Lung (tissue), 12 donors: ENCODE measurements around the gene PREPL. TPM values are rescaled to one million over a fixed set of nuclear protein-coding genes. Genes with fewer than 3 reads are reported as not detected.

ENCODE experiments used
- ATAC-seq: fragments of 200-7000 bp; cut with Tn5 transposase; one replicate; pipeline ENCODE4 v1.9.1; 2020; ENCODE audit warnings: moderate number of reproducible peaks; ENCODE audit not compliant: insufficient read depth, low FRiP score
- DNase-seq, 3 donors: peaks; one replicate each; pipeline ENCODE4 v3.0.0-alpha.2; 2013 to 2017
- H3K27ac ChIP-seq, 2 donors: one replicate each; pipeline ENCODE4 v1.5.1; 2013; ENCODE audit warnings: mild to moderate bottlenecking in 2 of 2, moderate library complexity in 2 of 2, control low read depth in 1 of 2, inconsistent platforms in 1 of 2, low read depth in 1 of 2, low read length in 1 of 2
- H3K27me3 ChIP-seq, 3 donors: one replicate each; pipeline ENCODE4 v1.5.1; 2013; ENCODE audit warnings: low read length in 2 of 3; ENCODE audit not compliant: control insufficient read depth in 3 of 3, insufficient read depth in 3 of 3
- H3K36me3 ChIP-seq, 4 donors: one replicate each; pipeline ENCODE4 v1.5.1; 2013; ENCODE audit warnings: low read length in 4 of 4, mild to moderate bottlenecking in 1 of 4, moderate library complexity in 1 of 4; ENCODE audit not compliant: control insufficient read depth in 4 of 4, insufficient read depth in 4 of 4
- H3K4me1 ChIP-seq, 5 donors: one replicate each; pipeline ENCODE4 v1.5.1; 2013; ENCODE audit warnings: low read length in 5 of 5, mild to moderate bottlenecking in 2 of 5, moderate library complexity in 1 of 5; ENCODE audit not compliant: control insufficient read depth in 5 of 5, insufficient read depth in 5 of 5
- H3K4me3 ChIP-seq: one replicate; pipeline ENCODE4 v1.5.1; 2013; ENCODE audit warnings: mild to moderate bottlenecking, control low read depth, moderate library complexity
- H3K9ac ChIP-seq, 2 donors: one replicate each; pipeline ENCODE4 v1.5.1; 2013; ENCODE audit warnings: low read length in 2 of 2, control low read depth in 1 of 2; ENCODE audit not compliant: insufficient read depth in 1 of 2
- H3K9me3 ChIP-seq, 4 donors: one replicate each; pipeline ENCODE4 v1.5.1; 2013; ENCODE audit warnings: low read length in 3 of 4, mild to moderate bottlenecking in 1 of 4, moderate library complexity in 1 of 4; ENCODE audit not compliant: control insufficient read depth in 4 of 4, insufficient read depth in 3 of 4
- WGBS, 2 donors: extraction: QIAGEN DNeasy Blood & Tissue Kit; methylation state at CpG; one replicate each; pipeline ENCODE4 v1.1.7; 2013; 5-methylcytosine and 5-hydroxymethylcytosine counted together
- polyA plus RNA-seq, 2 donors: library from polyadenylated mRNA; stranded (reverse); fragments of 200-250 nt; gene quantifications; one replicate each; pipeline ENCODE4 v1.2.1, GENCODE V29; 2013
- total RNA-seq, 2 donors: library from RNA; depleted of rRNA in 1 of 2; stranded (reverse); fragments of >200 nt in 1 of 2; gene quantifications; one replicate each; pipeline ENCODE4 v1.2.1, GENCODE V29; 2014 to 2021
- TF ChIP-seq, protein P1 (sequence below): IDR thresholded peaks from 2 replicates; pipeline ENCODE4 v1.5.1; 2012; ENCODE audit warnings: mild to moderate bottlenecking; ENCODE audit errors: control extremely low read depth, extremely low read depth
- donor health status: control.
- donor health status: control.
- donor health status: Bipolar disorder and iron deficiency.
- donor health status: healthy.
- donor health status: DM: yes; HTN: yes; CAD: no.

The PREPL gene
- total and polyA plus RNA-seq, 4 donors = 8.3 to 101 (median 28.4) TPM

GRCh38 chr2:44301111-44301510 lies 60.2 kb downstream of the PREPL start:
- Histone ChIP-seq H3K27me3 (no peaks in the 10 kb centered on the region), H3K9ac (no peak overlapping the region), H3K9me3 (peaks cover 0 to 3% (median 1%) of the 10 kb centered on the region in 4 donors), H3K27ac (no peak overlapping the region), H3K4me3 (no peak overlapping the region), H3K4me1 (peaks cover 0 to 4% (median 0%) of the 10 kb centered on the region in 5 donors), H3K36me3 (no peaks in the 10 kb centered on the region)
- TF ChIP-seq, protein P1, sequence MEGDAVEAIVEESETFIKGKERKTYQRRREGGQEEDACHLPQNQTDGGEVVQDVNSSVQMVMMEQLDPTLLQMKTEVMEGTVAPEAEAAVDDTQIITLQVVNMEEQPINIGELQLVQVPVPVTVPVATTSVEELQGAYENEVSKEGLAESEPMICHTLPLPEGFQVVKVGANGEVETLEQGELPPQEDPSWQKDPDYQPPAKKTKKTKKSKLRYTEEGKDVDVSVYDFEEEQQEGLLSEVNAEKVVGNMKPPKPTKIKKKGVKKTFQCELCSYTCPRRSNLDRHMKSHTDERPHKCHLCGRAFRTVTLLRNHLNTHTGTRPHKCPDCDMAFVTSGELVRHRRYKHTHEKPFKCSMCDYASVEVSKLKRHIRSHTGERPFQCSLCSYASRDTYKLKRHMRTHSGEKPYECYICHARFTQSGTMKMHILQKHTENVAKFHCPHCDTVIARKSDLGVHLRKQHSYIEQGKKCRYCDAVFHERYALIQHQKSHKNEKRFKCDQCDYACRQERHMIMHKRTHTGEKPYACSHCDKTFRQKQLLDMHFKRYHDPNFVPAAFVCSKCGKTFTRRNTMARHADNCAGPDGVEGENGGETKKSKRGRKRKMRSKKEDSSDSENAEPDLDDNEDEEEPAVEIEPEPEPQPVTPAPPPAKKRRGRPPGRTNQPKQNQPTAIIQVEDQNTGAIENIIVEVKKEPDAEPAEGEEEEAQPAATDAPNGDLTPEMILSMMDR = no peak
- ATAC-seq = no peak
- WGBS, 2 donors = 86 to 92% methylated on average over 5 of the region's 5 CpGs
- no peak for DNase-seq

DNA sequence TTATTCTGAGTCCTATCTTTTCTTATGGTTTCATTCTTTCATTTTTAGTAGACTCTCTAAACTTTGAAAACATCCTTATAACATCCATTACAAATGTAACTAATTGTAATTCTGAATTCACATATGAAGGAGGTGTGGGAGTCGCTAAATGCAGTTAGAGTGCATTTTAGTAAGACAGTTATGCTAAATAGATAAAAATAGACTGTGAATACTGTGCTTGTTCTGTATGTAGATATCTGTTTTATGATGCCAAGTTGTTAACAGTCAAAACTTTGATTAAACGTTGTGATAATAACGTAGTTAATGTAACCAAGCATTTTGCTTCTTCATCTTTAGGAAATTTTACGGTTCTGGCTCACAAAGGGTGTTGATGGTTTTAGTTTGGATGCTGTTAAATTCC lies 61.7 kb downstream of the PREPL start:
- 80 to 88% methylated on average over 4 of the region's 4 CpGs for WGBS, 2 donors
- Histone ChIP-seq H3K36me3 (no peaks in the 10 kb centered on the region), H3K4me3 (no peak overlapping the region), H3K27ac (no peak overlapping the region), H3K9me3 (peaks cover 0 to 3% (median 1%) of the 10 kb centered on the region in 4 donors), H3K4me1 (peaks cover 0 to 15% (median 5%) of the 10 kb centered on the region in 5 donors), H3K27me3 (no peaks in the 10 kb centered on the region), H3K9ac (no peak overlapping the region)
- no peak for ATAC-seq
- TF ChIP-seq, protein P1 = no peak
- no peak for DNase-seq

DNA sequence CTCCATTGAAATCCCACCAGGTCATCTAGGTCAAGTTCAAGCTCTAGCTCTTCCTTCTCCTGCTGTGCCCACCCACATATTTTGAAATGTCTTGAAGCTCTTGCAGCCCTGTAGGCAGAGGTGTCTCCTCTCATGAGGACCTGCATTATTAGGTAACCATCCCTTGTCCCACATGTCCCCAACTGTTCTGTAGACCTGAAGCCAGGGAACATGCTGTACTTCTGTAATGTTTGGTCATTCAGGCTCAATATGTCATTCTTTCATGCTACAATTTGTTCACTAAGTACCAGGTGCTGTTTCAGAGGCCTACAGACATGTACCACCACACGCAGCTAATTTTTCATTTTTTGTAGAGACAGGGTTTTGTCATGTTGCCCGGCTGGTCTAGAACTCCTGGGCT lies 63.9 kb downstream of the PREPL start:
- Histone ChIP-seq H3K9ac (no peak overlapping the region), H3K27ac (no peak overlapping the region), H3K4me3 (no peak overlapping the region), H3K4me1 (peaks cover 0 to 15% (median 5%) of the 10 kb centered on the region in 5 donors), H3K9me3 (peaks cover 0 to 3% (median 0%) of the 10 kb centered on the region in 4 donors), H3K36me3 (no peaks in the 10 kb centered on the region), H3K27me3 (no peaks in the 10 kb centered on the region)
- no peak for ATAC-seq
- DNase-seq = no peak
- TF ChIP-seq, protein P1 = no peak
- WGBS, 2 donors = 93 to 96% methylated on average over 2 of the region's 2 CpGs

GRCh38 chr2:44296653-44297052 lies 64.6 kb downstream of the PREPL start:
- H3K9ac ChIP-seq = no peak overlapping the region
- no peak overlapping the region for H3K27ac ChIP-seq
- 84 to 85% methylated on average over 5 of the region's 5 CpGs for WGBS, 2 donors
- H3K4me1 ChIP-seq = peaks cover 0 to 19% (median 5%) of the 10 kb centered on the region in 5 donors
- no peaks in the 10 kb centered on the region for H3K27me3 ChIP-seq
- no peak for ATAC-seq
- H3K4me3 ChIP-seq = no peak overlapping the region
- TF ChIP-seq, protein P1 = no peak
- no peaks in the 10 kb centered on the region for H3K36me3 ChIP-seq
- H3K9me3 ChIP-seq = peaks cover 0 to 3% (median 0%) of the 10 kb centered on the region in 4 donors
- DNase-seq = no peak
